Measurements from ENCODE around the gene DBNDD1. TPM values are rescaled to one million over a fixed set of nuclear protein-coding genes. Genes with fewer than 3 reads are reported as not detected.

The DBNDD1 gene
- total and polyA plus RNA-seq, 10 of the 15 experiments (the other 5 are each of a cell fraction or from before 2014, with no cell fraction given): 0.06 to 4.6 (median 0.55) TPM

GRCh38 chr16:90005956-90006663 is 13.1 kb downstream of the DBNDD1 start:
- H3K36me3 ChIP-seq (ENCODE audit: control insufficient read depth in 2 of 2, insufficient read depth in 2 of 2, low read length in 1 of 2): no peaks in the 10 kb centered on the region
- in situ Hi-C loops (cut with MboI): no loop called here

GRCh38 chr16:90004577-90004976 is 14.7 kb downstream of the DBNDD1 start:
- 43% methylated on average over 11 of the region's 11 CpGs for WGBS (ENCODE audit: insufficient coverage, insufficient replicate concordance, low lambda C conversion rate, missing lambda C conversion rate)
- no peaks in the 10 kb centered on the region for H3K36me3 ChIP-seq (ENCODE audit: control insufficient read depth in 2 of 2, insufficient read depth in 2 of 2, low read length in 1 of 2)
- DNase-seq (ENCODE audit: low read depth, low spot score) (no peak), ATAC-seq (no peak), FAIRE-seq (no peak)
- POLR2A ChIA-PET: interaction anchor here (1.0 kb wide), 1 partner anchor 14 kb away, joined by 3 read pairs; no protein-coding TSS in a partner anchor
- H4K20me1 ChIP-seq (ENCODE audit: control insufficient read depth, insufficient read depth): 0 out of 2 replicates have a peak, but pooled peaks cover 2% of the 10 kb centered on the region
- CTCF ChIA-PET: no interaction called here
- SMC1A ChIA-PET (ENCODE audit: uncharacterized antibody, unreplicated experiment): no interaction called here
- intact Hi-C loops (cut with micrococcal nuclease; ENCODE audit: unreplicated experiment) (no loop called here), in situ Hi-C loops (cut with MboI) (no loop called here)
- H3K27me3 ChIP-seq (replicated peaks in 1 of 2; ENCODE audit: control insufficient read depth in 2 of 2, insufficient read depth in 2 of 2, low read length in 1 of 2): no peaks in the 10 kb centered on the region
- no peaks in the 10 kb centered on the region for H3K9me3 ChIP-seq (replicated peaks; ENCODE audit: control insufficient read depth, insufficient read depth, low read length)
- H3K4me1 ChIP-seq (ENCODE audit: control insufficient read depth, insufficient read depth, low read length): peaks cover 9% of the 10 kb centered on the region
- no peak overlapping the region for H3K27ac ChIP-seq (ENCODE audit: control insufficient read depth, insufficient read depth)
- H3K4me3 ChIP-seq: no peak overlapping the region
- H3K79me2 ChIP-seq (ENCODE audit: control insufficient read depth, insufficient read depth, low read length): no peaks in the 10 kb centered on the region
- RAD21 ChIA-PET (ENCODE audit: unreplicated experiment): no interaction called here
- H2AFZ ChIP-seq (ENCODE audit: control insufficient read depth, low read depth, low read length): no peak overlapping the region
- no peak overlapping the region for H3K9ac ChIP-seq (ENCODE audit: control insufficient read depth, insufficient read depth, low read length)
- H3K4me2 ChIP-seq (ENCODE audit: control insufficient read depth, insufficient read depth): no peak overlapping the region
- BruUV-seq (replicated peaks): no TSS peak
- TF ChIP-seq ZNF592 (IDR thresholded peaks at IDR 0.05) (no peak), ESRRA (IDR thresholded peaks at IDR 0.05; ENCODE audit: low read length) (no peak), E2F4 (IDR thresholded peaks at IDR 0.05; ENCODE audit: low read depth, low read length) (no peak), BRCA1 (IDR thresholded peaks at IDR 0.05; ENCODE audit: low read depth, low read length) (no peak), EED (IDR thresholded peaks at IDR 0.05; ENCODE audit: low read depth) (no peak), JUND (IDR thresholded peaks at IDR 0.05; ENCODE audit: low read depth, low read length) (no peak), PBX3 (IDR thresholded peaks at IDR 0.05; ENCODE audit: insufficient replicate concordance, low read depth, low read length) (no peak), SREBF2 (IDR thresholded peaks at IDR 0.05; ENCODE audit: low read length) (no peak), TARDBP (IDR thresholded peaks at IDR 0.05; ENCODE audit: borderline replicate concordance) (no peak), MTA3 (IDR thresholded peaks at IDR 0.05; ENCODE audit: borderline replicate concordance, low read length) (no peak)

More at GRCh38 chr16:90005956-90006663, 13.1 kb downstream of the DBNDD1 start:
- DNase-seq (ENCODE audit: low read depth, low spot score) (no peak), FAIRE-seq (no peak), ATAC-seq (no peak)
- Histone ChIP-seq H3K79me2 (ENCODE audit: control insufficient read depth, insufficient read depth, low read length) (no peaks in the 10 kb centered on the region), H3K27ac (ENCODE audit: control insufficient read depth, insufficient read depth) (no peak overlapping the region), H4K20me1 (ENCODE audit: control insufficient read depth, insufficient read depth) (0 out of 2 replicates have a peak, but pooled peaks cover 2% of the 10 kb centered on the region), H3K9me3 (replicated peaks; ENCODE audit: control insufficient read depth, insufficient read depth, low read length) (no peaks in the 10 kb centered on the region), H2AFZ (ENCODE audit: control insufficient read depth, low read depth, low read length) (no peak overlapping the region), H3K4me2 (ENCODE audit: control insufficient read depth, insufficient read depth) (no peak overlapping the region), H3K4me3 (no peak overlapping the region), H3K9ac (ENCODE audit: control insufficient read depth, insufficient read depth, low read length) (no peak overlapping the region), H3K4me1 (ENCODE audit: control insufficient read depth, insufficient read depth, low read length) (peaks cover 9% of the 10 kb centered on the region), H3K27me3 (replicated peaks in 1 of 2; ENCODE audit: control insufficient read depth in 2 of 2, insufficient read depth in 2 of 2, low read length in 1 of 2) (no peaks in the 10 kb centered on the region)
- ChIA-PET RAD21 (ENCODE audit: unreplicated experiment) (no interaction called here), POLR2A (no interaction called here), SMC1A (ENCODE audit: uncharacterized antibody, unreplicated experiment) (no interaction called here), CTCF (no interaction called here)
- WGBS (ENCODE audit: insufficient coverage, insufficient replicate concordance, low lambda C conversion rate, missing lambda C conversion rate): 72% methylated on average over 36 of the region's 37 CpGs
- no peak for TF ChIP-seq YBX1 (IDR thresholded peaks at IDR 0.05)
- TF ChIP-seq GABPA (IDR thresholded peaks at IDR 0.05; ENCODE audit: low read depth): no peak
- no TSS peak for BruUV-seq (replicated peaks)
- intact Hi-C loops (cut with micrococcal nuclease; ENCODE audit: unreplicated experiment): no loop called here
